Spinal cord (tissue), 10 donors: ENCODE results near the gene SMG5. TPM values are rescaled to one million over a fixed set of nuclear protein-coding genes. Genes with fewer than 3 reads are reported as not detected.
A peak's percentile ranks its signal among the peaks of the same experiment; 100 is the strongest.
"Not testable (repeated sequence)": the region's sequence is repeated elsewhere in the genome, so short reads cannot be mapped to it uniquely, and the experiment has no call there.

Experiments used
- DNase-seq, 6 donors: peaks; one replicate each; pipeline versions ENCODE4 v3.0.0 to v3.0.0-alpha.2; 2013 to 2015; ENCODE audit warnings: low spot score in 6 of 6, low read depth in 4 of 6
- H3K27ac ChIP-seq: one replicate; pipeline ENCODE4 v1.5.1; 2013; ENCODE audit warnings: low read depth, low read length, control low read depth
- H3K27me3 ChIP-seq: one replicate; pipeline ENCODE4 v1.6.1; 2013; ENCODE audit warnings: low read length; ENCODE audit not compliant: control insufficient read depth, insufficient read depth
- H3K36me3 ChIP-seq: one replicate; pipeline ENCODE4 v1.6.1; 2013; ENCODE audit warnings: low read length; ENCODE audit not compliant: control insufficient read depth, insufficient read depth
- H3K4me1 ChIP-seq: one replicate; pipeline ENCODE4 v1.6.1; 2013; ENCODE audit warnings: low read length; ENCODE audit not compliant: control insufficient read depth, insufficient read depth
- H3K4me3 ChIP-seq: one replicate; pipeline ENCODE4 v1.5.1; 2013; ENCODE audit warnings: low read depth, low read length, control low read depth
- H3K9me3 ChIP-seq: one replicate; pipeline ENCODE4 v1.6.1; 2013; ENCODE audit warnings: low read length; ENCODE audit not compliant: control insufficient read depth, insufficient read depth
- WGBS: methylation state at CpG from one replicate; pipeline ENCODE4 v1.1.5; 2013; ENCODE audit warnings: missing lambda C conversion rate; ENCODE audit not compliant: insufficient coverage; 5-methylcytosine and 5-hydroxymethylcytosine counted together
- polyA plus RNA-seq, 2 donors: library from polyadenylated mRNA; unstranded; fragments of 120-200 nt; gene quantifications; one replicate each; pipeline ENCODE4 v1.2.1, GENCODE V29; 2013; ENCODE audit not compliant: insufficient read length in 2 of 2
- total RNA-seq, 2 donors: library from RNA; depleted of rRNA in 1 of 2; stranded (reverse); fragments of 120-200 nt in 1 of 2; fragments of >200 nt in 1 of 2; gene quantifications; one replicate each; pipeline versions ENCODE4 v1.2.3 to v1.2.4, GENCODE V29; 2013 to 2014
- donor health status: healthy.

Gene SMG5
- total and polyA plus RNA-seq, 4 donors: 37.2 to 79.8 (median 61.2) TPM

DNA sequence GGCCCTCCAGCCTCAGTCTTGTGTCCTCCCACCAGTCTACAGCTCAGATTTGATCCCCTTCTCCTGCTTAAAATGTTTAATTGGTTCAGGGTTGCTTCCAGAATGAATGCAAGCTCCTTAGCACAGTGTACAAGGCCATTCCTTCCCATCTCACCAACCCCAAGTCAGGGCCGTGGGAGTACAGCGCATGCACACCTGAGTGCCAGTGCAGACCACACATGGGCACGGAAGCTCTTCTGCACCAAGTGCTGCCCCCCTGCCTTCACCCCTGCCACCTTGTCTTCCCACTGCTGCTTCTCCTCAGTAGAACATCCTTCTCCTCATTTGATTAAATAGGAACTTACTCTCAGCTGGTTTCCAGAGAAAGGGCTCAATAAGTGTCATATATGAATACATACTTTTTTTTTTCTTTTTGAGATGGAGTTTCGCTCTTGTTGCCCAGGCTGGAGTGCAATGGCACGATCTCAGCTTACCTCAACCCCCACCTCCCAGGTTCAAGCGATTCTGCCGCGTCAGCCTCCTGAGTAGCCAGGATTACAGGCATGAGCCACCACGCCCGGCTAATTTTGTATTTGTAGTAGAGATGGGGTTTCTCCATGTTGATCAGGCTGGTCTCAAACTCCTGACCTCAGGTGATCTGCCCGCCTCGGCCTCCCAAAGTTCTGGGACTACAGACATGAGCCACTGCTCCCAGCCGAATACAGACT is 60.5 kb downstream of the SMG5 start:
- no peaks in the 10 kb centered on the region for H3K9me3 ChIP-seq
- H3K4me3 ChIP-seq: no peak overlapping the region
- no peak overlapping the region for H3K27ac ChIP-seq
- 97% methylated on average over 8 of the region's 13 CpGs for WGBS
- DNase-seq: no peak
- H3K36me3 ChIP-seq: peaks cover 37% of the 10 kb centered on the region
- no peaks in the 10 kb centered on the region for H3K27me3 ChIP-seq
- H3K4me1 ChIP-seq: peaks cover 2% of the 10 kb centered on the region

DNA sequence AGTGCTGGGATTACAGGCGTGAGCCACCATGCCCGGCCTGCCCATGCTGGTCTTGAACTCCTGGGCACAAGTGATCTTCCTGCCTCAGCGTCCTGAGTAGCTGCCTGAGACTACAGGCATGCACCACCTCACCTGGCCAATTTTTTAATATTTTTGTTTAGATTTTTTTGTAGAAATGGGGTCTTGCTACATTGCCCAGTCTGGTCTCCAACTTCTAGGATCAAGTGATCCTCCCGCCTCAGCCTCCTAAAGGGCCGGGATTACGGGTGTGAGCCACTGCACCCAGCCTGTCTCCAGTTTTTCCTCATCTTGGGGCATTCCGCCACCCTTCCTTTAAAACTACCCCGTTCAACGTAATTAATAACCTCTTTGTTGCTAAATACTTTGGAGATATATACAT is 62.4 kb downstream of the SMG5 start:
- H3K27ac ChIP-seq: no peak overlapping the region
- no peaks in the 10 kb centered on the region for H3K27me3 ChIP-seq
- DNase-seq: no peak
- peaks cover 40% of the 10 kb centered on the region for H3K36me3 ChIP-seq
- no peak overlapping the region for H3K4me3 ChIP-seq
- no peaks in the 10 kb centered on the region for H3K4me1 ChIP-seq
- WGBS: 100% methylated on average over 2 of the region's 9 CpGs
- H3K9me3 ChIP-seq: no peaks in the 10 kb centered on the region

DNA sequence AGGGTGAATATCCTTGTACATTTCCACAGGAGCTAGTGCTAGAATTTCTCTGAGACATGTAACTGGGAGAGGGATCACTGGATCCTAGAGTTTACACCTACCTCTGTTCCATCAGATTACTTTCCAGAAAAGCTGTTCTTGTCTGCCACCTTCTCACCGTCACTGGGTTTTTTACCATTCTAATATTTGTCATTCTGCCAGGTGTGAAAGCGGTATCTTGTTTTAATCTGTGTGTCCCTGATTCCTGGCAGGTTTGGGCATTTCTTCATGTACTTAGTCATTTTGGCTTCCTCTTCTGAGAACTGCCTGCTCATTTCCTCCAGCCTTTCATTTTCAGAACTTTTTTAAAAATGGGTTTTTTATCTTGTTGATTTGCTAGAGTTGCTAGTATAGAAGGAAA is 64.8 kb downstream of the SMG5 start:
- Histone ChIP-seq H3K27me3 (no peaks in the 10 kb centered on the region), H3K36me3 (peaks cover 34% of the 10 kb centered on the region), H3K4me1 (peaks cover 12% of the 10 kb centered on the region), H3K9me3 (no peaks in the 10 kb centered on the region), H3K4me3 (no peak overlapping the region), H3K27ac (no peak overlapping the region)
- no CpG with 5 or more reads among the region's 2 CpGs for WGBS
- DNase-seq: no peak

DNA sequence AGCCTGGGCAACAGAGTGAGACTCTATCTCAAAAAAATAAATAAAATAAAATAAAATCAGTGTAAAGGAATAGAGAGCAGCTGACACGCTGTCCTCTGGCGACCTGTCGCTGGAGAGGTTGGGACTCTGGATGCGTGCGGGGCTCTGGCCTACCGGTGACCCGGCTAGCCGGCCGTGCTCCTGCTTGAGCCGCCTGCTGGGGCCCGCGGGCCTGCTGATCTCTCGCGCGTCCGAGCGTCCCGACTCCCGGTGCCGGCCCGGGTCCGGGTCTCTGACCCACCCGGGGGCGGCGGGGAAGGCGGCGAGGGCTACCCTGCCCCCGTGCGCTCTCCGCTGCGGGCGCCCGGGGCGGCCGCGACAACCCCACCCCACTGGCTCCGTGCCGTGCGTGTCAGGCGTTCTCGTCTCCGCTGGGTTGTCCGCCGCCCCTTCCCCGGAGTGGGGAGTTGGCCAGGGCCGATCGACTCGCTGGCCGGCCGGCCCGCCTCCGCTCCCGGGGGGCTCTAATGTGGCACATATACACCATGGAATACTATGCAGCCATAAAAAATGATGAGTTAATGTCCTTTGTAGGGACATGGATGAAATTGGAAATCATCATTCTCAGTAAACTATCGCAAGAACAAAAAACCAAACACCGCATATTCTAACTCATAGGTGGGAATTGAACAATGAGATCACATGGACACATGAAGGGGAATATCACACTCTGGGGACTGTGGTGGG is 66.1 kb downstream of the SMG5 start:
- H3K4me3 ChIP-seq, H3K27me3 ChIP-seq, H3K9me3 ChIP-seq, H3K27ac ChIP-seq: not testable (repeated sequence)
- peak in 2 of 6 donors; percentile 21 to 26 for DNase-seq
- Histone ChIP-seq H3K4me1 (peaks cover 12% of the 10 kb centered on the region), H3K36me3 (peaks cover 21% of the 10 kb centered on the region)
- 97% methylated on average over 39 of the region's 55 CpGs for WGBS

DNA sequence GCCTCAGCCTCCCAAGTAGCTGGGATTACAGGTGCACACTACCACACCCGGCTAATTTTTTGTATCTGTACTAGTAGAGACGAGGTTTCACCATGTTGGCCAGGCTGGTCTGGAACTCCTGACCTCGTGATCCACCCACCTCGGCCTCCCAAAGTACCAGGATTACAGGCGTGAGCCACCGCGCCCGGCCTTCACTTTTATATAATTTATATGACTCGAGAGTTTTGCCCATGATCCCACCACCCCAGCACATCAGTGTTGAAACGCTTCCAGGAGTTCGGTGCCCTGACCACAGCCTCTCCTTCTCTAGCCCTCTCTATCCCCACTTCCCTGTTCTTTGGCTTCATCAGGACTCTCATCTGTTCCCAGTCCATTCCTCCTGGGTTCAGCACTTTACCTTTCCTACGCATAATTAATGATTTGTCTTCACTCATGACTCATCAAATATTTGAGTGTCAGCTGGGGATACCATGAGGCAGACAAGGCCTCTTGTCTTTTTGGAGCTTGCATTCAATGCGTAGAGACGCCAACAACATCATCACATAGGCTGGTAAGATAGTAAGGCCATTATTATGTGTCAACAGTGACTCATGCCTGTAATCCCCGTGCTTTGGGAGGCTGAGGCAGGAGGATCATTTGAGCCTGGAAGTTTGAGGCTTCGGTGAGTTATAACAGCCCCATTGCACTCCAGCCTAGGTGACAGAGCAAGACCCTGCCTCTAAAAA is 68.4 kb downstream of the SMG5 start:
- H3K4me1 ChIP-seq: peaks cover 12% of the 10 kb centered on the region
- no peaks in the 10 kb centered on the region for H3K9me3 ChIP-seq
- DNase-seq: no peak
- H3K36me3 ChIP-seq: peaks cover 28% of the 10 kb centered on the region
- WGBS: 94% methylated on average over 9 of the region's 16 CpGs
- no peaks in the 10 kb centered on the region for H3K27me3 ChIP-seq
- no peak overlapping the region for H3K27ac ChIP-seq
- peak overlapping the region; percentile 81 for H3K4me3 ChIP-seq

DNA sequence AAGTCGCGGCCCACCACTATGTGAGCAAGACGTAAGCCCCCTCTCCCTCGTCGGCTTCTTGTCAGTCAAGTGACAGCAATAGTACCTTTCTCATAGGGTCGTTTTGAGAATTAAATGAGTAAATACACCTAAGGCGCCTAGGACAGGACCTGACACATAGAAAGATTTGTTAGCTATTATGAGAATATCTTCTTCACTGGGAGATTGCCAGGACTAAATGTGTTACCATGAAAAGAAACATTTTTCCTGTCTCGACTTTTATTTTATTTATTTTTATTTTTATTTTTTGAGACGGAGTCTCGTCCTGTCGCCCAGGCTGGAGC is 69.0 kb downstream of the SMG5 start:
- no peak for DNase-seq
- peaks cover 12% of the 10 kb centered on the region for H3K4me1 ChIP-seq
- H3K27ac ChIP-seq: peak overlapping the region; percentile 98
- WGBS: 57% methylated on average over 2 of the region's 11 CpGs
- H3K4me3 ChIP-seq: peak overlapping the region; percentile 81
- no peaks in the 10 kb centered on the region for H3K9me3 ChIP-seq
- no peaks in the 10 kb centered on the region for H3K27me3 ChIP-seq
- peaks cover 32% of the 10 kb centered on the region for H3K36me3 ChIP-seq

DNA sequence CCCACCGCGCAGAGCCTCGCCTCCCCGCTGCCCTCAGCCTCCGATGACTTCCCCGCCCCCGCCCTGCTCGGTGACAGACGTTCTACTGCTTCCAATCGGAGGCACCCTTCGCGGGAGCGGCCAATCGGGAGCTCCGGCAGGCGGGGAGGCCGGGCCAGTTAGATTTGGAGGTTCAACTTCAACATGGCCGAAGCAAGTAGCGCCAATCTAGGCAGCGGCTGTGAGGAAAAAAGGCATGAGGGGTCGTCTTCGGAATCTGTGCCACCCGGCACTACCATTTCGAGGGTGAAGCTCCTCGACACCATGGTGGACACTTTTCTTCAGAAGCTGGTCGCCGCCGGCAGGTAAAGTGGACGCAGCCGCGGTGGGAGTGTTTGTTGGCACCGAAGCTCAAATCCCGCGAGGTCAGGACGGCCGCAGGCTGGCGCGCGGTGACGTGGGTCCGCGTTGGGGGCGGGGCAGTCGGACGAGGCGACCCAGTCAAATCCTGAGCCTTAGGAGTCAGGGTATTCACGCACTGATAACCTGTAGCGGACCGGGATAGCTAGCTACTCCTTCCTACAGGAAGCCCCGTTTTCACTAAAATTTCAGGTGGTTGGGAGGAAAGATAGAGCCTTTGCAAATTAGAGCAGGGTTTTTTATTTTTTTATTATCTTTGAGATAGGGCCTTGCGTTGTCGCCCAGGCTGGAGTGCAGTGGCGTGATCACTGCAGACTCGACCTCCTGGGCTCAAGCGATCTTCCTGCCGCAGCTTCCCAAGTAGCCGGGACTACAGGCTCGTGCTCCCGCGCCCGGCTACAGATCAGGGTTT is 69.6 kb downstream of the SMG5 start, which contains the start of gene PMF1:
Gene PMF1 (plus strand): TSS at position 175 of the 811 bp plus-strand sequence. CDS start 9 bp downstream, at position 184.
- peak; percentile 90 to 99 (median 94) for DNase-seq
- no peaks in the 10 kb centered on the region for H3K27me3 ChIP-seq
- peaks cover 35% of the 10 kb centered on the region for H3K36me3 ChIP-seq
- H3K27ac ChIP-seq: peak within 1 kb of the TSS; percentile 98
- H3K9me3 ChIP-seq: no peaks in the 10 kb centered on the region
- H3K4me1 ChIP-seq: peaks cover 12% of the 10 kb centered on the region
- peak within 1 kb of the TSS; percentile 81 for H3K4me3 ChIP-seq
- WGBS: 0% methylated on average over 58 of the region's 61 CpGs

DNA sequence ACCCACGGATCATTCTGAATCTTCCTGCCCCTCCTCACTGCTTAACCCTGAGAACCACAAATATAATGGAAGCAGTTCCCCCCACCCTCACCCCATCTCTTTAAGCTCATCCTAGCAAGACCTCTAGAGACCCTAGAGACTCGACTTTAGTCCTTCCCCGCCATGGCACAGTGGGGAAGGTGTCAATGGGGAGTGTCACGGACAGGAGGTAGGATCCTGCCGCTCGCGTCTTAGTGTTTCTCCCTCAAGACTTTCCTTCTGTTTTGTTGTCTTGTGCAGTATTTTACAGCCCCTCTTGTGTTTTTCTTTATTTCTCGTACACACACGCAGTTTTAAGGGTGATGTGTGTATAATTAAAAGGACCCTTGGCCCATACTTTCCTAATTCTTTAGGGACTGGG is 70.5 kb downstream of the SMG5 start:
- DNase-seq: no peak
- peaks cover 12% of the 10 kb centered on the region for H3K4me1 ChIP-seq
- H3K36me3 ChIP-seq: peaks cover 42% of the 10 kb centered on the region
- WGBS: 100% methylated on average over 1 of the region's 9 CpGs
- peak overlapping the region; percentile 98 for H3K27ac ChIP-seq
- peak overlapping the region; percentile 81 for H3K4me3 ChIP-seq
- H3K27me3 ChIP-seq: no peaks in the 10 kb centered on the region
- no peaks in the 10 kb centered on the region for H3K9me3 ChIP-seq

DNA sequence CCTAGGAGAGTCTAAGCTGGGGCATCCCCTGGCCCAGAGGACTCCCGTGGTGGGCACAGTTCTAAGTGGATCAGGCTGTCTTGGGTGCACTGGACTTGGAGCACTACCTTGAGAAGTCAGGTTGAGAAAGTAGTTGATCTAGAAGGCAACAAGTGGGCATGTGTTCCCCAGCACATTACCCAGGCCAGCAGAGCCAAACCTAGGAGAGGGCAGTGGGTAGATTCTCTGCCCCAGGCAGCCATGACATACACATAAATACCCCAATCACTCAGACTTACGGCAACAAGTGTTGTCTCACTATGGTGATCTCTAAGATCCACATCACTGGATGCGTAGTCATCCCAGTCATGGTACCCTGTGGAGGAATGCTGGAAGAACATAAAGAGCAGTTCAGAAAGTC is 71.4 kb downstream of the SMG5 start:
- Histone ChIP-seq H3K27me3 (no peaks in the 10 kb centered on the region), H3K4me1 (peaks cover 12% of the 10 kb centered on the region), H3K27ac (no peak overlapping the region), H3K4me3 (no peak overlapping the region), H3K36me3 (peaks cover 44% of the 10 kb centered on the region), H3K9me3 (no peaks in the 10 kb centered on the region)
- no peak for DNase-seq
- 100% methylated on average over 1 of the region's 3 CpGs for WGBS
